Calu3 (cell line): ENCODE results near the gene SAP25. TPM values are rescaled to one million over a fixed set of nuclear protein-coding genes. Genes with fewer than 3 reads are reported as not detected.

ENCODE experiments used
- BruUV-seq: library from RNA; stranded (reverse); fragments of 400-500 nt; replicated peaks from 2 replicates; lab custom pipeline; 2021; lab: Mats Ljungman, UMichigan
- CTCF ChIA-PET: fragments of 300-600 bp; sonication (Branson Sonifier 250); formaldehyde crosslinking; loops from one replicate; lab custom pipeline; 2022; ENCODE audit warnings: antibody characterized with exemption; lab: Charles Lee
- DNase-seq: peaks from one replicate; pipeline ENCODE4 v3.0.0; 2022
- H3K27ac Mint-ChIP-seq: one replicate; pipeline ENCODE4 v1.8.0; 2022; ENCODE audit warnings: mixed read lengths; ENCODE audit not compliant: unreplicated experiment
- H3K27me3 Mint-ChIP-seq: one replicate; pipeline ENCODE4 v1.8.0; 2022; ENCODE audit warnings: mixed read lengths; ENCODE audit not compliant: unreplicated experiment
- H3K36me3 Mint-ChIP-seq: one replicate; pipeline ENCODE4 v1.8.0; 2022; ENCODE audit warnings: mild to moderate bottlenecking, moderate library complexity, mixed read lengths; ENCODE audit not compliant: insufficient read depth, unreplicated experiment
- H3K4me1 Mint-ChIP-seq: one replicate; pipeline ENCODE4 v1.8.0; 2022; ENCODE audit warnings: mild to moderate bottlenecking, low read depth, mixed read lengths; ENCODE audit not compliant: unreplicated experiment
- H3K4me3 Mint-ChIP-seq: one replicate; pipeline ENCODE4 v1.8.0; 2022; ENCODE audit warnings: mild to moderate bottlenecking, low read depth, moderate library complexity, mixed read lengths; ENCODE audit not compliant: unreplicated experiment
- H3K9me3 Mint-ChIP-seq: one replicate; pipeline ENCODE4 v1.8.0; 2022; ENCODE audit warnings: low read depth, mixed read lengths; ENCODE audit not compliant: unreplicated experiment
- intact Hi-C: fragments of 100-400 bp; cut with micrococcal nuclease; formaldehyde crosslinking; loops from one replicate; pipeline ENCODE4 v1.10.0; 2022; ENCODE audit not compliant: unreplicated experiment
- total RNA-seq: library from RNA; stranded (reverse); gene quantifications from 2 replicates; pipeline ENCODE4 v1.2.3, GENCODE V29; 2022
- TF ChIP-seq, protein P1 (sequence below): fragments of 200-600 bp; IDR thresholded peaks from one replicate; pipeline ENCODE4 v1.8.0; 2022; ENCODE audit warnings: antibody characterized with exemption; ENCODE audit not compliant: unreplicated experiment

SAP25 gene
- total RNA-seq, 1 experiment from 2014 or later: 3.1 TPM

GRCh38 chr7:100578246-100579183, 4.8 kb upstream of the SAP25 start:
- H3K4me1 Mint-ChIP-seq: peaks cover 3% of the 10 kb centered on the region
- no peak for DNase-seq
- CTCF ChIA-PET: no interaction called here
- H3K9me3 Mint-ChIP-seq: no peaks in the 10 kb centered on the region
- peaks cover 9% of the 10 kb centered on the region for H3K36me3 Mint-ChIP-seq
- no peak overlapping the region for H3K27ac Mint-ChIP-seq
- H3K27me3 Mint-ChIP-seq: no peaks in the 10 kb centered on the region
- intact Hi-C loops: no loop called here
- TF ChIP-seq, protein P1, sequence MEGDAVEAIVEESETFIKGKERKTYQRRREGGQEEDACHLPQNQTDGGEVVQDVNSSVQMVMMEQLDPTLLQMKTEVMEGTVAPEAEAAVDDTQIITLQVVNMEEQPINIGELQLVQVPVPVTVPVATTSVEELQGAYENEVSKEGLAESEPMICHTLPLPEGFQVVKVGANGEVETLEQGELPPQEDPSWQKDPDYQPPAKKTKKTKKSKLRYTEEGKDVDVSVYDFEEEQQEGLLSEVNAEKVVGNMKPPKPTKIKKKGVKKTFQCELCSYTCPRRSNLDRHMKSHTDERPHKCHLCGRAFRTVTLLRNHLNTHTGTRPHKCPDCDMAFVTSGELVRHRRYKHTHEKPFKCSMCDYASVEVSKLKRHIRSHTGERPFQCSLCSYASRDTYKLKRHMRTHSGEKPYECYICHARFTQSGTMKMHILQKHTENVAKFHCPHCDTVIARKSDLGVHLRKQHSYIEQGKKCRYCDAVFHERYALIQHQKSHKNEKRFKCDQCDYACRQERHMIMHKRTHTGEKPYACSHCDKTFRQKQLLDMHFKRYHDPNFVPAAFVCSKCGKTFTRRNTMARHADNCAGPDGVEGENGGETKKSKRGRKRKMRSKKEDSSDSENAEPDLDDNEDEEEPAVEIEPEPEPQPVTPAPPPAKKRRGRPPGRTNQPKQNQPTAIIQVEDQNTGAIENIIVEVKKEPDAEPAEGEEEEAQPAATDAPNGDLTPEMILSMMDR: no peak
- BruUV-seq: no TSS peak
- H3K4me3 Mint-ChIP-seq: no peak overlapping the region

GRCh38 chr7:100577507-100577906, 3.8 kb upstream of the SAP25 start:
- Mint-ChIP-seq H3K4me3 (no peak overlapping the region), H3K27ac (no peak overlapping the region), H3K27me3 (no peaks in the 10 kb centered on the region), H3K4me1 (no peaks in the 10 kb centered on the region), H3K9me3 (no peaks in the 10 kb centered on the region), H3K36me3 (peaks cover 7% of the 10 kb centered on the region)
- DNase-seq: no peak
- intact Hi-C loops: no loop called here
- TF ChIP-seq, protein P1: no peak
- BruUV-seq: no TSS peak
- CTCF ChIA-PET: no interaction called here

DNA sequence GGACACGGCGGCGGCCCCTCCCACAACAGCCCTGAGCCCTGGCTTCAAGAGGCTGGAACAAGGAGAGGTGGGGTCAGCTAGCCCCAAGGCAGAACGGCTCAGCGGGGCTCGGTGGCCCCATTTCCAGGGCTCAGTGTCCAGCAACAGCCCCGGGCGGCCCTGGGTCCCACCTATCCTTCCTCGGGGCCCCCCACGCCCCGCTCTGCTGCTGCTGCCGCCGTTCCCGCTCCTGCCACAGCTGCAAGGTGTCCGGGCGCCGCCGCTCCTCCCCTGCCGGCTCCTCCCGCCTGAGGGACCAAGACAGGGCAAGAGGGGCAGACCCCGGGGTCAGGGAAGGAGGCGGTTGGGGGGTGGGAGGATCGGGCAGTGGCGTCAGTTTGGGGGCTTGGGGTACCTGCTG, 3.4 kb upstream of the SAP25 start:
- BruUV-seq: no TSS peak
- intact Hi-C loops: no loop called here
- CTCF ChIA-PET: no interaction called here

GRCh38 chr7:100576384-100576993, 2.8 kb upstream of the SAP25 start:
- intact Hi-C loops: no loop called here
- CTCF ChIA-PET: no interaction called here
- H3K9me3 Mint-ChIP-seq: no peaks in the 10 kb centered on the region

More for the DNA sequence above, 3.4 kb upstream of the SAP25 start:
- H3K36me3 Mint-ChIP-seq: peaks cover 11% of the 10 kb centered on the region
- no peak for DNase-seq
- TF ChIP-seq, protein P1: no peak
- no peaks in the 10 kb centered on the region for H3K27me3 Mint-ChIP-seq
- no peak overlapping the region for H3K27ac Mint-ChIP-seq
- H3K4me3 Mint-ChIP-seq: no peak overlapping the region
- no peaks in the 10 kb centered on the region for H3K9me3 Mint-ChIP-seq
- no peaks in the 10 kb centered on the region for H3K4me1 Mint-ChIP-seq

More at GRCh38 chr7:100576384-100576993, 2.8 kb upstream of the SAP25 start:
- Mint-ChIP-seq H3K4me1 (no peaks in the 10 kb centered on the region), H3K27ac (no peak overlapping the region), H3K4me3 (no peak overlapping the region), H3K36me3 (peaks cover 16% of the 10 kb centered on the region), H3K27me3 (no peaks in the 10 kb centered on the region)
- DNase-seq: no peak
- BruUV-seq: no TSS peak
- TF ChIP-seq, protein P1: no peak
